IPS-15b (cell line): ENCODE measurements around the gene BLACAT1.
A peak's percentile ranks its signal among the peaks of the same experiment; 100 is the strongest.
"Not testable (repeated sequence)": the region's sequence is repeated elsewhere in the genome, so short reads cannot be mapped to it uniquely, and the experiment has no call there.

Experiments used
- H3K27me3 ChIP-seq: one replicate; pipeline ENCODE4 v1.6.1; 2013; ENCODE audit warnings: low read length; ENCODE audit not compliant: control insufficient read depth, insufficient read depth
- H3K36me3 ChIP-seq: one replicate; pipeline ENCODE4 v1.6.1; 2013; ENCODE audit warnings: low read length; ENCODE audit not compliant: control insufficient read depth, insufficient read depth
- H3K4me1 ChIP-seq: one replicate; pipeline ENCODE4 v1.6.1; 2013; ENCODE audit warnings: mild to moderate bottlenecking, low read length; ENCODE audit not compliant: control insufficient read depth, insufficient read depth
- H3K4me3 ChIP-seq: one replicate; pipeline ENCODE4 v1.5.1; 2013; ENCODE audit warnings: low read depth, low read length
- H3K9ac ChIP-seq: one replicate; pipeline ENCODE4 v1.6.1; 2013; ENCODE audit warnings: low read depth, mild to moderate bottlenecking, low read length
- H3K9me3 ChIP-seq: one replicate; pipeline ENCODE4 v1.6.1; 2013; ENCODE audit warnings: mild to moderate bottlenecking, low read length; ENCODE audit not compliant: control insufficient read depth, insufficient read depth

Gene BLACAT1

DNA sequence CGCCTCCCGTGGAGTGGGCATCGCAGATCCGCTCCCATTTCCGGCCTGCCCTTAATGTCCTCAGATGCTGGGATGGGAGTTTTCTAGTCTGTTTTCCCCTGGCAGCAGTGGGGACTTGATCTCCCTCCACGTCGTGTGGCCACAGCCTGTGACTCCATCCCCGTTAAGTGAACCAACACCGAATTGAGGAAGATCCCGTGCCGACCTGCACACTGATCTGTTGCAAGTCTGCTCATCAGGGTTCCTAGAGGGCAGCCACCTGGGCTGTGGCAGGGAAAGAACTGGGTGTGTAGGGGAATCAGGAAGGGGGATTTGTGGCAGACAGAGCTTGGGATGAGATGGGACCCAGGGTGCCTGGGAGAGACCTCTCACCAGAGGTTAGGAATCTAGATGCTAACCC lies 25.4 kb upstream of the BLACAT1 start:
- Histone ChIP-seq H3K4me1 (peaks cover 23% of the 10 kb centered on the region), H3K36me3 (no peaks in the 10 kb centered on the region), H3K9ac (no peak overlapping the region), H3K4me3 (no peak overlapping the region), H3K9me3 (no peaks in the 10 kb centered on the region), H3K27me3 (peaks cover 12% of the 10 kb centered on the region)

DNA sequence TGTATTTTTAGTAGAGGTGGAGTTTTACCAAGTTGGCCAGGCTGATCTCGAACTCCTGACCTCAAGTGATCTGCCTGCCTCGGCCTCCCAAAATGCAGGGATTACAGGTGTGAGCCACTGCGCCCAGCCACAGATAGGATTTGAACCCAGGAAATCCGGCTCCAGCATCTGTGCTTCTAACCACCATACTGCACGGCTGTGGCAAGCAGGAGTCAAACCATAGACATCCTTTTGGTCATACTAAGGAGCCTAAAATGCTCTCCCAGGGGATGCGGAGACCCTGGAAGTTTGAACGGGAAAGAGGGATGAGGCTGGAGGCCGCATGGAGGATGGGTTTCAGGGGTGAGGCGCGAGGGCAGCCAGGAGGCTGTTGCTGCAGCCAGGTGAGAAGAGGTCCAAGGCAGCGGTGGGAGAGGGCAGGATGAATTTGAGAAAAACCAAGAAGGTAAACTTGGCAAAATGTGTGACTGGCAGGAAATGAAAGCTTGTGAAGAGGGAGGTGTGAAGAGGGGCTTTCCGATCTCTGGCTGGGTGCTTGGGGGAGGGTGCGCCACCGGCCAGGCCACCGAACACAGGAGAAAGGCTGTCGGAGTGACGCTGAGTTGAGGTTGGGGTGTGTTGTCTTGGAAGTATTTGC lies 24.6 kb upstream of the BLACAT1 start:
- Histone ChIP-seq H3K27me3 (peaks cover 12% of the 10 kb centered on the region), H3K36me3 (no peaks in the 10 kb centered on the region), H3K4me1 (peaks cover 23% of the 10 kb centered on the region), H3K9me3 (no peaks in the 10 kb centered on the region), H3K9ac (no peak overlapping the region), H3K4me3 (no peak overlapping the region)

DNA sequence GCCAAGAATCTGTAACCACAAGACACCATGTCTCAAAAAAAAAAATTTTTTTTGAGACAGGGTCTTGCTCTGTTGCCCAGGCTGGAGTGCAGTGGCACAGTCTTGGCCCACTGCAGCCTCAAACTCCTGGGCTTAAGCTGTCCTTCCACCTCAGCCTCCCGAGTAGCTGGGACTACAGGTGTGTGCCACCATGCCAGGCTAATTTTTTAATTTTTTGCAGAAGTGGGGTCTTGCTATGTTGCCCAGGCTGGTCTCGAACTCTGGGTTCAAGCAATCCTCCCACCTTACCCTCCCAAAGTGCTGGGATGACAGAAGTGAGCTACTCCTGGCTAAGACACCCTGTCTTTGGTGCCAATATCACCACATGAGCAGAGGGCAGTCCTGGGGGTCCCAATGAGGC lies 23.1 kb upstream of the BLACAT1 start:
- not testable (repeated sequence) for H3K36me3 ChIP-seq, H3K4me3 ChIP-seq, H3K9ac ChIP-seq, H3K9me3 ChIP-seq, H3K27me3 ChIP-seq
- H3K4me1 ChIP-seq: peaks cover 18% of the 10 kb centered on the region

DNA sequence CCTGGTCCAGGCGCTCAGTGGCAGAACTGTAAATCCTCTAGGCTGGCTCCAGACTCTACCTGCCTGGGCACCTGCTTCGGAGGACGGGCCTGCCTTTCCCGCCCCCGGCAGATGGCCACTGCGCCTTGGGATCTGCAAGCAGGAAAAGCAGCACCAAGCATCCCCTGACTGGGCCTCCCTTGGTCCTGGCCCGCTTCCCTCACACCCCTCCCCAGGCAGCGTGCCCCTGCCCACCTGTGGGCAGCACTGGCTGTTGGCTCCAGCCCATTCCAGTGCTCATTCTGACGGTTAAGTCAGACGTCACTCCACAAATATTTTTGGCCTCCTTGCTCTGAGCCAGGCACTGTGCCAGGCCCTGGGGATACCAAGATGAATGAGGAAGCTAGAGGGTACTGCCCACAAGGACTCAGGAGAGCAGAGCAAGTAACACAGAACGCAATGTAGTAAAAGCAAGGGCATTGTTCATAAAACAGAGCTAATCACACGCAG lies 22.0 kb upstream of the BLACAT1 start:
- no peak overlapping the region for H3K4me3 ChIP-seq
- H3K27me3 ChIP-seq: peaks cover 3% of the 10 kb centered on the region
- peaks cover 20% of the 10 kb centered on the region for H3K4me1 ChIP-seq
- H3K36me3 ChIP-seq: no peaks in the 10 kb centered on the region
- H3K9me3 ChIP-seq: no peaks in the 10 kb centered on the region
- peak overlapping the region; percentile 17 for H3K9ac ChIP-seq

DNA sequence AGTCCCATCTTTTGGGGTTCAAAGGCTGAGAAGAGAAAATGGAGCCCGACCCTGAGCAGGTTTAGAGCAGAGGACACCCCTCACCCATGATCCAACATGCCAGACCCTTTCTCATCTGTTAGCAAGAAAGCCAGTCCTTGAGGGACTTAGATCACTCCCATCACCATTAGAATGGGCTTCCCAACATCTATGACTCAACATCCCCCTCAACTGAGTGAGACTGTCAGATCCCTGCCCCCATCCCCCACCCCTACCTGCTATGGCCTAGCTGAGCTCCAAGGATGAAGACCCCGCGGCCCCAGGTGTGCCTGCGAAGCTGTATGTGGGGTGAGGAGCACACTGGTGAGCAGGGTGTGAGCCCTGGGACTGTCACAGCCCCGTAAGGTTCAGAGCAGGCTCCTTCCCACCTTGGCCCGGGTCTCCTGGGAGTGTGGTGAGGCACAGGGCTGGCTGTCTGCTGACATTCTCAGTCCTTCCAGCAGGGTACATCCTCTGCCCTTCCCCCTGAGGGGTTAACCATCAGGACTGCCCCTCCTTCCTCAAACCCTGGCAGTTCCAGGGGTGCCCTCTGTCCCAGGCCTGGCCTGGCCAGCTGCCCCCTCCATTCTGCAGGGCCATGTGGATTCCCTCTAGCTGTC lies 21.4 kb upstream of the BLACAT1 start:
- Histone ChIP-seq H3K9ac (peak overlapping the region; percentile 17), H3K4me1 (peaks cover 20% of the 10 kb centered on the region), H3K36me3 (no peaks in the 10 kb centered on the region), H3K9me3 (no peaks in the 10 kb centered on the region), H3K27me3 (peaks cover 6% of the 10 kb centered on the region), H3K4me3 (peak overlapping the region; percentile 14)

DNA sequence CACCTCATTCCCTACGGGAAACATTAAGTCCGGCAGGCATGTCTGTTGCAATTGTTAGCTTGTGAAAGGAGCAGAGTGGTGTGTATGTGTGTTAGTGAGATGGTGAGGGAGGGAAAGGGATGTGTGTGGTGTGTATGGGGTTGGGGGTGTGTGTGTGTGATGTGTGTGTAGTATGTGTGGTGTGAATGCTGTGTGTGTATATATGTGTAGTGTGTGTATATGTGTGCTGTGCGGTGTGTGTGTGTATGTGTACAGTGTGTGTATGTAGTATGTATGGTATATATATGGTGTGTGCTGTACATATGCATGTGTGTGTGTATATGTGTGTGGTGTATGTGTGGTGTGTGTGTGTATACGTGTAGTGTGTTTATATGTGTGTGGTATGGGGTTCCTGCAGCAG lies 20.8 kb upstream of the BLACAT1 start:
- H3K36me3 ChIP-seq: no peaks in the 10 kb centered on the region
- peaks cover 16% of the 10 kb centered on the region for H3K4me1 ChIP-seq
- no peak overlapping the region for H3K9ac ChIP-seq
- H3K27me3 ChIP-seq: peaks cover 6% of the 10 kb centered on the region
- no peak overlapping the region for H3K4me3 ChIP-seq
- H3K9me3 ChIP-seq: no peaks in the 10 kb centered on the region

DNA sequence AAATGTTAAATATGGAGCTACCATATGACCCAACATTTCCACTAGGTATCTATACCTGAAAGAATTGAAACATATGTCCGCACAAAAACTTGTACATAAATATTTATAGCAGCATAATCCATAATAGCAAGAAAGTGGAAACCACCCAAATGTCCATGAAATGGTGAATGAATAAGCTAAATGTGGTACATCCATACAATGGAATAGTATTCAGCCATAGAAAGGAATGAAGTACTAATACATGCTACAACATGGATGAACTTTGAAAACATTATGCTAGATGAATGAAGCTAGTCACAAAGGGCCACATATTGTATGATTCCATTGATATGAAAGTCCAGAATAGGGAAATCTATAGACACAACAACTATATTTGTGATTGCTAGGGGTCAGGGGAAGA lies 20.0 kb upstream of the BLACAT1 start:
- peaks cover 6% of the 10 kb centered on the region for H3K27me3 ChIP-seq
- no peak overlapping the region for H3K4me3 ChIP-seq
- no peak overlapping the region for H3K9ac ChIP-seq
- no peaks in the 10 kb centered on the region for H3K36me3 ChIP-seq
- peaks cover 13% of the 10 kb centered on the region for H3K4me1 ChIP-seq
- no peaks in the 10 kb centered on the region for H3K9me3 ChIP-seq

DNA sequence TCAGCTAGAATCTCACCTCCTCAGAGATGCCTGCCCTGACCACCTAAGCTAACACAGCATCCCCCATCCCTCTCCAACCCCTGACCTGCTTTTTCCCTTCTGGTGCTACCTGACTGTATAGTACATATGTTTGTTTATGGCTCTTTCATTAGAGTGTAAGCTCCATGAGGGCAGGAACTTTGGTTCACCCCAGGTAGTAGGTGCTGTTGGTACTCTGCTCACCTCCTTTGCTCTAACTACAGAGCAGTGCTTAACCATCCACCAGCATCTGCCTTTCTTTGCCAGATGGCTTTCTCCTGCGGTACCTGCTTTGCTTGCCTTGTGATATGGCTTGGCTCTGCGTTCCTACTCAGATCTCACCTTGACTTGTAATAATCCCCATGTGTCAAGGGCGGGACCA lies 18.7 kb upstream of the BLACAT1 start:
- Histone ChIP-seq H3K9ac (no peak overlapping the region), H3K4me1 (peaks cover 13% of the 10 kb centered on the region), H3K36me3 (no peaks in the 10 kb centered on the region), H3K27me3 (peaks cover 3% of the 10 kb centered on the region), H3K4me3 (no peak overlapping the region), H3K9me3 (no peaks in the 10 kb centered on the region)

DNA sequence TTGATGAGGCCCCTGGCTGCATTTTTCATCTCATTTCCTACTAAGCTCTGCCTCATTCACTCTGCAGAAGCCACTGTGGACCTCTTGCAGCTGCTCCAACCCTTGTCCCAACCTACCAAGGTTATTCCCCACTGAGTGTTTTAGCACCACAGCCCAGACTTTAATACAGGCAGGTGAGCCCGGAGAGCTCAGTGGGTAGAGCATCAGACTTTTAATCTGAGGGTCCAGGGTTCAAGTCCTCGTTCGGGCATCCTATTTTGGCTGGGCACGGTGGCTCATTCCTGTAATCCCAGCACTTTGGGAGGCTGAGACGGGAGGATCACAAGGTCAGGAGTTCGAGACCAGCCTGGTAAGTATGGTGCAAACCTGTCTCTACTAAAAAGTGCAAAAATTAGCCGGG lies 18.1 kb upstream of the BLACAT1 start:
- no peaks in the 10 kb centered on the region for H3K9me3 ChIP-seq
- H3K4me1 ChIP-seq: peaks cover 13% of the 10 kb centered on the region
- peaks cover 3% of the 10 kb centered on the region for H3K27me3 ChIP-seq
- H3K9ac ChIP-seq: no peak overlapping the region
- H3K36me3 ChIP-seq: no peaks in the 10 kb centered on the region
- no peak overlapping the region for H3K4me3 ChIP-seq

DNA sequence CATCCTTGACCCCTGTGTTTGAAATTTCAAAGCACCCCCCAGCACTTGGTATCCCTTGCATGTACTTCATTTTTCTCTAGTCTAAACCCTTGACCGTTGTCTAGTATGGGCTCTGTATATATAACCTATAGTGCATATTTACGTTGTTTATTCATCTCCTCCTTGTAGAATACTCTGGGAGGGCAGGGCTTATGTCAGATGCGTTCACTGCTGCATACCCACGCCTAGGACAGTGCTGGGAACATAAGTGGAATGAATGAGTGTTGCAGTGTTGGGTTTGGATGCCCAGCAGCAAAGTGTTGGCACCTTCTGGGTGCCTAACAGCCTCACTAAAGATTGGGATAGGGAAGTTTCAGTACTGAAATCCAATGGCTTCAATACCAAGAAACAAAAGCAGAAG lies 17.6 kb upstream of the BLACAT1 start:
- Histone ChIP-seq H3K4me3 (no peak overlapping the region), H3K9ac (no peak overlapping the region), H3K9me3 (no peaks in the 10 kb centered on the region), H3K4me1 (peaks cover 13% of the 10 kb centered on the region), H3K36me3 (no peaks in the 10 kb centered on the region), H3K27me3 (peaks cover 3% of the 10 kb centered on the region)

DNA sequence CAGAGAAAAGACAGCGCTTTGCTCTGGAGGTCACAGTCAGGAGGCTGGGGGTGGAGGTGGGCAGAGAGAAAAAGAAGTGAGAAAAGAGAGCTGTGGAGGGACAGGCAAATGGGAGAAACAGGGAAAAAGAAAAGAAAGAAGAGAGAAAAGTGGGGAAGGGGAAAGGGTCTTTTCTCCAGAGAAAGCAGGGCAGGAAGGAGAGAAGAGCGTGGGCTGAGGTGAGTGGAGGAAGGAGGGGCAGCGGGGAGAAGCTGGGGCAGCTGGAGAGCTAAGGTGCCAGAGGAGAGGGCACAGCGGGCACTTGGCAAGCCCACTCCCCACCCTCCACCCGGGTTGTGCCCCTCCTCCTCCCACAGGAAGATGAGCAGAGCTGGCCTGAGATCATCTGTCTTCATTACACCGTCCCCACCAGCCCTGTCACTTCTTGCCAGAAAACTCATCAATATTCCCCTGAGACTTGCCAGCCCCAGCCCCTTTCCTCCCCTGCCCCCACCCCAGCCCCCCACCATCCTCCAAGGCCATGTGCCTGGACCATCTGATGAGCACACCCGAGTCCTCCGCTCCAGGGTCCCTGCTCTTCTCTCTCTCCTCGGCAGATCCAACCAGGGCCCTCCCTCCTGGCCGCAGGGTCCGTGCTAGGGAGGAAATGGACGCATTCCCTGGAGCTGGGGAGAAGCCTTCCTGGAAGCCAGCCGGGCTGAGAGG lies 17.0 kb upstream of the BLACAT1 start:
- H3K27me3 ChIP-seq: peaks cover 3% of the 10 kb centered on the region
- H3K4me1 ChIP-seq: peaks cover 13% of the 10 kb centered on the region
- H3K4me3 ChIP-seq: no peak overlapping the region
- no peaks in the 10 kb centered on the region for H3K36me3 ChIP-seq
- no peaks in the 10 kb centered on the region for H3K9me3 ChIP-seq
- H3K9ac ChIP-seq: no peak overlapping the region

DNA sequence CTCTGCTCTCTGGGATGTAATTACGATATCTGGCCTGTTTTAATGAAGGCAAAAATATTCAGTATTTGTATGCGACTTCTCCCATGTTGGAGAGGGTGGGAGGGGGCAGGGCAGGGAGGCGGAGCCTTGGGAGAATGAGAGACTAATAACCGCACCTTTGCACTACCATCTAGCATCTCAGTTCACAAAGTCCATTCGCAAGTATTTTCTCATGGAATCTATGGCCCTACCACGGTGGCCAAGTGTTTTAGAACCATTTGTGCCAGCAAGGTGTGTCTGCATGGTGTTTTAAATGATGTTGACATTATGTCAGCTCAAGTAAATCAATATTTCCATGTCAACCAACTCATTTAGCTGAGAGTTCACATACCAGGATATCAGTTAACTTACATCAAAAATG lies 14.3 kb upstream of the BLACAT1 start:
- no peak overlapping the region for H3K4me3 ChIP-seq
- no peaks in the 10 kb centered on the region for H3K9me3 ChIP-seq
- H3K4me1 ChIP-seq: peaks cover 2% of the 10 kb centered on the region
- peaks cover 3% of the 10 kb centered on the region for H3K27me3 ChIP-seq
- no peak overlapping the region for H3K9ac ChIP-seq
- no peaks in the 10 kb centered on the region for H3K36me3 ChIP-seq
